Endothelial cell of umbilical vein (primary cell): Measurements from ENCODE around the gene NPPB.

Experiments used
- FOS ChIP-seq: IDR thresholded peaks from 2 replicates; pipeline ENCODE4 v1.6.1; 2011; ENCODE audit warnings: mild to moderate bottlenecking, low read length, moderate library complexity, borderline replicate concordance; ENCODE audit not compliant: insufficient read depth
- JUN ChIP-seq: IDR thresholded peaks from 2 replicates; pipeline ENCODE4 v1.6.1; 2011; ENCODE audit warnings: borderline replicate concordance, low read depth; ENCODE audit not compliant: insufficient read length, insufficient read depth
- POLR2A ChIP-seq: IDR thresholded peaks from 2 replicates; pipeline ENCODE4 v1.6.1; 2012; ENCODE audit warnings: low read depth, mild to moderate bottlenecking, control low read depth, low read length
- POLR2AphosphoS5 ChIP-seq: IDR thresholded peaks from 2 replicates; pipeline ENCODE4 v1.6.1; 2012; ENCODE audit warnings: low read depth, mild to moderate bottlenecking, control low read depth, low read length, moderate library complexity; ENCODE audit not compliant: insufficient read depth
- TF ChIP-seq, protein P1 (sequence below), 2 donors: IDR thresholded peaks; 1 replicate in 1 of 2; 2 replicates in 1 of 2; pipeline ENCODE4 v1.5.1; 2011; ENCODE audit warnings: low read length in 2 of 2, mild to moderate bottlenecking in 2 of 2, moderate library complexity in 2 of 2, control low read depth in 1 of 2, inconsistent platforms in 1 of 2, low read depth in 1 of 2; ENCODE audit not compliant: insufficient read depth in 1 of 2; ENCODE audit errors: extremely low read depth in 1 of 2
- TF ChIP-seq, protein P2 (sequence below): IDR thresholded peaks from 2 replicates; pipeline ENCODE4 v1.6.1; 2011; ENCODE audit not compliant: insufficient read depth, insufficient read length

GRCh38 chr1:11877074-11877473 is 18.3 kb upstream of the NPPB start:
- TF ChIP-seq, protein P1, sequence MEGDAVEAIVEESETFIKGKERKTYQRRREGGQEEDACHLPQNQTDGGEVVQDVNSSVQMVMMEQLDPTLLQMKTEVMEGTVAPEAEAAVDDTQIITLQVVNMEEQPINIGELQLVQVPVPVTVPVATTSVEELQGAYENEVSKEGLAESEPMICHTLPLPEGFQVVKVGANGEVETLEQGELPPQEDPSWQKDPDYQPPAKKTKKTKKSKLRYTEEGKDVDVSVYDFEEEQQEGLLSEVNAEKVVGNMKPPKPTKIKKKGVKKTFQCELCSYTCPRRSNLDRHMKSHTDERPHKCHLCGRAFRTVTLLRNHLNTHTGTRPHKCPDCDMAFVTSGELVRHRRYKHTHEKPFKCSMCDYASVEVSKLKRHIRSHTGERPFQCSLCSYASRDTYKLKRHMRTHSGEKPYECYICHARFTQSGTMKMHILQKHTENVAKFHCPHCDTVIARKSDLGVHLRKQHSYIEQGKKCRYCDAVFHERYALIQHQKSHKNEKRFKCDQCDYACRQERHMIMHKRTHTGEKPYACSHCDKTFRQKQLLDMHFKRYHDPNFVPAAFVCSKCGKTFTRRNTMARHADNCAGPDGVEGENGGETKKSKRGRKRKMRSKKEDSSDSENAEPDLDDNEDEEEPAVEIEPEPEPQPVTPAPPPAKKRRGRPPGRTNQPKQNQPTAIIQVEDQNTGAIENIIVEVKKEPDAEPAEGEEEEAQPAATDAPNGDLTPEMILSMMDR (IDR thresholded peaks at IDR 0.05; ENCODE audit: extremely low read depth in 1 of 2, insufficient read depth in 1 of 2, low read depth in 1 of 2, low read length in 2 of 2) = no peak
- TF ChIP-seq POLR2A = no peak
- TF ChIP-seq POLR2AphosphoS5 = no peak
- TF ChIP-seq, protein P2, sequence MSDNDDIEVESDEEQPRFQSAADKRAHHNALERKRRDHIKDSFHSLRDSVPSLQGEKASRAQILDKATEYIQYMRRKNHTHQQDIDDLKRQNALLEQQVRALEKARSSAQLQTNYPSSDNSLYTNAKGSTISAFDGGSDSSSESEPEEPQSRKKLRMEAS = no peak
- no peak for TF ChIP-seq FOS
- TF ChIP-seq JUN = no peak
